Superior temporal gyrus (tissue), 1 donor: ENCODE data around the gene NUP85.
"Not testable (repeated sequence)": the region's sequence is repeated elsewhere in the genome, so short reads cannot be mapped to it uniquely, and the experiment has no call there.

Source experiments
- DNase-seq: peaks from one replicate; pipeline ENCODE4 v3.0.0-alpha.2; 2016; ENCODE audit errors: extremely low spot score

NUP85 gene

DNA sequence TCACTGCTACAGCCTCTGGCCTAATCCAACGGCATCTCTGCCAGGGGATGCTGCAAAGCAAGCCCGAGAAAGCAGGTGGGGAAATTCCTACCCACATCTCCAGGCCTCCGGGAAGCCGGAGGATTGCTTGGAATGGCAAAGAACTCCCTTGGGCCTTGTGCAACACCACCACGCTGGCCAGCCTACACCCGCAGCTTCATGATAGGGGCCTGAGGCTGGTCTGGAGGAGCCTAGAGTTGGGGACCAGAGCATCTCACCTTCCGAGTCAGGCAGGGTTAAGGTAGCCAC is 35.6 kb downstream of the NUP85 start:
- no peak for DNase-seq

- no peak for DNase-seq
Observed at GRCh38 chr17:75241502-75241901, 36.0 kb downstream of the NUP85 start.

DNA sequence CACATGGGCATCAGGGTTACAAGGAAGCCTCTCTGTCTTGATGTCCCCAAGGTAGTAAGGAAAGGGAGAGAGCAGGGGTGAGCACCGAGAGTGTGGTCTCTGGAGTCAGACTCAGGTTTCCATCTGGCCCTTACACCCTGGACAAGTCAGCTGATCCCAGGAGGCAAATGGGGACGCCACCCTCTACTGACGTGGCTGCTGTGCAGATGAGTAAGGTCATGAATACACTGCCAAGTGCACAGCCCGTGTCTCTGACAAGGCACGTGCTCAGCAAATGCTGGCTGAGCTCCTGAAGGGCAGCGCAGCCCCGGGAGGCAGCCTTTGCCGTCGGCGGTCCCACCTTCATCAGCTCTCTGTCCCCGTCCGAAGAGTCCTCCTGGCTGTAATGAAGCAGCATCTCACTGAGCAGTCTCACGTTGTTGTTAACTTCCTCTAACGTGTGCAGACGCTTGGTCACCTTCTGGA is 36.5 kb downstream of the NUP85 start:
- DNase-seq: no peak

DNA sequence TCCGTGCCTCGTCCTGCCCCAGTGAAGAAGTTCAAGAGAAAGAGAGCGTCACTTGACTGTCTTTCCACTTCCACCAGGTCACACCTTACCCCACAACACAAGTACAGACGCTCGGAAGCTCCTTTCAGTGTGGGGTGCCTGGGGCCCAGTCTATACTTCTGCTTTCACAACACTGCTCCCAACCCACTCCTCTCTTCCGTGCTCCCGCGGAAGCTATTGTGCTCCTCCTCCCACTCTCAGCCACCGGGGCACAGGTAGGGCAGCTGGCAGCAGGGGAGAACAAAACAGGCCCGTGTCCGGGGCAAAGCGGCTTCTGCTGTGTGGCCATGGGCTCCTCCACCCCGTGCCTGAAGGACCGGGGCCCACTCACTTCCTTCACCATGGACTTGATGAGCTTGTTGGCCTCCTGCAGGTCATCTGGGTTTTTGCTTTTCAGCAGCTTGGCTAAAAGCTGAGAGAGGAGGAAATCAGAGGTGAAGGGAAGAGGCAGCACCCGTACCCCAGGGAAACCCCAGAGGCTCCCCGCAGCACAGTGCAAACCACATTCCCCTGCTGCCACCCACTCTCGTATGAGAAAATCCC is 37.1 kb downstream of the NUP85 start:
- DNase-seq: no peak

GRCh38 chr17:75244133-75244866 is 38.8 kb downstream of the NUP85 start:
- DNase-seq: no peak

DNA sequence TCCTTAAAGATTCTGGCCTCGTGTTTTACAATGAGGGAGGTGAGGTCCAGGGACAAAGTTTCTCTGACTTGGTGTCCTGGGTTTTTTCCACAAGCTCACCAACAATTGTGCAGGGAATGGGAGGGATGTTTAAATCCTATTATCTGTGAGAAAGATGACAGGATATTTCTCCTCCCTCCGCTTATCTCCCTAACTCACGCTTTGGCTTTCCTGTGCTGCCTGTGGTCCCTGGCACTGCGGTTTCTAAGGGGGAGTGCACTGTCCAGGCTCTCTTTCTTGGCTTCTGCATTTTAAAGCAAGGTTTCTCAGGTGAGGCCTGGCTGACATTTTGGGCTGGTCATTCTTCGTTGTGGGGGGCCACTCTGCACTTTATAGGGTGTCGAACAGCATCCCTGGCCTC is 39.5 kb downstream of the NUP85 start:
- DNase-seq: no peak

GRCh38 chr17:75246404-75246803 is 40.9 kb downstream of the NUP85 start:
- DNase-seq: no peak

GRCh38 chr17:75249564-75249963 is 44.1 kb downstream of the NUP85 start:
- DNase-seq: no peak

- peak; percentile 37 for DNase-seq
Observed at GRCh38 chr17:75250009-75250471, 44.6 kb downstream of the NUP85 start.

GRCh38 chr17:75252039-75252816 is 46.7 kb downstream of the NUP85 start:
- no peak for DNase-seq

GRCh38 chr17:75255954-75256698 is 50.6 kb downstream of the NUP85 start:
- DNase-seq: not testable (repeated sequence)

- not testable (repeated sequence) for DNase-seq
Observed at GRCh38 chr17:75257228-75257627, 51.7 kb downstream of the NUP85 start.

DNA sequence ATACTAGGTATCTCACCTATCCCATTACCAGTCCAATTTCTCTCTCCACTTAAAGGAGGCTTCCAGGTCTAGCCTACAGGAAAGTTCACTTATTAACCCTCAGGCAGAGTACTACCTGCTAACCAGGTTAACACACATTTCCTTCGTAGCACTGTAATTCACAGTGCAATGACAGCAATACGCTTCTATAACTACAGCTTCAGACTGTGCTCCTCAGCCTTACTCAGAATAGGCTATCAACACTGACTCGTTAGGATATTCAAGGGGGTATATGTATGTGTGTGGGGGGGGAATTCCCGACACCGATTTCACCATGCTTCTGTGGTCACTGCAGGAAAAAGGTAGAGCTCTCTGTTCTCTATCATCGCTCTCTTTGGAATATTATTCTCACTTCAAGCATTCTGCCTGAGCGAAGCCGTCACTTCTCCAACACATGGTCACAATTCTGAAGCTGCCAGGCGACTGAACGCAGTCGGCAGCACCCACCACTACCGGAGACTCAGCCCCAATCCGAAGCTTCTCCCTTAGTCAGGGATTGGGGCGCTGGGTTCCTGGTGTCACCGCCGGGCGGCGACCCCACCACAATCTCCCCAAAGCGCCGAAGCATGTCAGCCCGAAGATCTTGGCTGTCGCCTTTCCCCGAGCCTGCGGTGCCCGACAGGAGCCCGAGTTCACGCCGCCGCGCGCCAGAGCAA is 55.3 kb downstream of the NUP85 start:
- DNase-seq: no peak

DNA sequence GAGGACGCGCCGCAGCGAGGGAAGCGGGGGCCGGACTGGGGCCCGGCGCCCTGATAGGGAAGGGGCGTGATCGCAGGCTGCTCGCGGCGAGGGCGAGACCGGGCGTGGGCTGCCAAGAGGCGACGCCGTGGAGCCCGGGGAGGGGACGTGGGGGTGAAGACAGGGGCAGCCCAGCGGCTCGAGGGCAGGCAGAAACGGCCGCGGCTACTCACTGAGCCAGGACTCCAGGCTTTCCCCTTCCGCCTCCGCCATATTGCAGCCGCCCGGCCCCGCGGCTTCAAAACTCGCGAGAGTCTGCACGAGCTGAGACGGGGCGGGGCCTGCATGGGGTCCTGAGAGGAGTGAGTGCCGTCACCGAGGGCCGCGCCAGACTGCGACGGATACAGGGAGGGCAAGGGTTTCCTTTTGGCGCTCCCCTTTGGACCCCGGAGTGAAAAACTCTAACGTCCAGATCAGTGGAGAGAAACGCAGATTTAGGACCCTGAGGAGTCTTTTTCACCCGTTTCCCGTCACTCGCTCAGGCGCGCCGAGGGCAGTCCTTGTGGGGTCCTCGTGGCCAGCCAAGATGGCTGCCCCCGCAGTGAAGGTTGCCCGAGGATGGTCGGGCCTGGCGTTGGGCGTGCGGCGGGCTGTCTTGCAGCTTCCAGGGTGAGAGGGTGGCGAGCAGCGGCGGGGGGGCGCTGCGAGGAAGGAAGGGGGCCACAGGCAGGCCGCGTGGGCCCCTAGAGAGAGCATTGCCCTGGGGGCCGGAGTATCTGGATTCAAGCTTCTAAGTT is 56.0 kb downstream of the NUP85 start, which contains the start of the genes GGA3 and MRPS7:
Gene GGA3, minus strand, starts transcription at position 271 of the 776 bp plus-strand sequence. Its CDS starts 19 bp downstream, at position 252.
Gene MRPS7, plus strand, starts transcription at position 544 of the 776 bp plus-strand sequence. Its CDS starts 22 bp downstream, at position 566.
- DNase-seq: peak; percentile 95

GRCh38 chr17:75262112-75262606 is 56.7 kb downstream of the NUP85 start:
- no peak for DNase-seq

DNA sequence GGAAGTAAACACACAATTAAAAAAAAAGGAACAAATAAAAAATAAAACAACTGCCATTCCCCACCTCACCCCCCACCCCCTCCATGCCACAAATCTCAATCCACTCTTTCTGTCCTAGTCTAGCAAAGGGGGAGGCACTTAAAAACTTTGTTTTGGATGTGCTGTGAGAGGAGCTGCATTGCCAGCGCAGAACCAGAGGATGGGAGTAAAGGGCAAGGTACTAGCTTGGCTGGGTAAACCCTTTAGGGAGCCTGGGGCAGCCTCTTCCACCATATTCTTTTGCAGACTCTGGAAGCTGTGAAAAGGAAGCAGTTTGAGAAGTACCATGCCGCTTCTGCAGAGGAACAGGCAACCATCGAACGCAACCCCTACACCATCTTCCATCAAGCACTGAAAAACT is 57.6 kb downstream of the NUP85 start:
- no peak for DNase-seq

DNA sequence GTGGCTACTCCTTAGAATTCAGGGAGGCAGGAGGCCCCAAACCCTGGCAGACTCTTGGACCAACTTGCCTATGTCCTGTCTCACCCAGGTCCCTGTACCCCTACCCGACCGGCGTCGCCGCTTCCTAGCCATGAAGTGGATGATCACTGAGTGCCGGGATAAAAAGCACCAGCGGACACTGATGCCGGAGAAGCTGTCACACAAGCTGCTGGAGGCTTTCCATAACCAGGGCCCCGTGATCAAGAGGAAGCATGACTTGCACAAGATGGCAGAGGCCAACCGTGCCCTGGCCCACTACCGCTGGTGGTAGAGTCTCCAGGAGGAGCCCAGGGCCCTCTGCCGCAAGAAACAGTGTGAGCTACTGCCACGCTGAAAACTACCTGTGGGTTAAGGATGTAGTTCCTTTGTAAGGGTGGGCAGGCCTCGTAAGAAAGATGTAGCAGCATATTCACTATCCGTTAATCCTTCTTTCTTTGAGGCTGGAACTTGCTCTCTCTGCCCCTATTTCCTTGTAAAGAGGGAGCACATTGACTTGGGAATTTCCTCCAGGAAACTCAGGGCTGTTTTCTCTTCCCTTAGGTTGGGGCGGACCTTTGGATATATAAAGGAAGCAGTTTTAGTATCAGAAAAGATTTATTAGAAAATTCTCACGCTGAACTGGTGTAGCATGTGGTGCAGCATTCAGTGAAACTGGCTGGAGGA is 60.3 kb downstream of the NUP85 start:
- no peak for DNase-seq

DNA sequence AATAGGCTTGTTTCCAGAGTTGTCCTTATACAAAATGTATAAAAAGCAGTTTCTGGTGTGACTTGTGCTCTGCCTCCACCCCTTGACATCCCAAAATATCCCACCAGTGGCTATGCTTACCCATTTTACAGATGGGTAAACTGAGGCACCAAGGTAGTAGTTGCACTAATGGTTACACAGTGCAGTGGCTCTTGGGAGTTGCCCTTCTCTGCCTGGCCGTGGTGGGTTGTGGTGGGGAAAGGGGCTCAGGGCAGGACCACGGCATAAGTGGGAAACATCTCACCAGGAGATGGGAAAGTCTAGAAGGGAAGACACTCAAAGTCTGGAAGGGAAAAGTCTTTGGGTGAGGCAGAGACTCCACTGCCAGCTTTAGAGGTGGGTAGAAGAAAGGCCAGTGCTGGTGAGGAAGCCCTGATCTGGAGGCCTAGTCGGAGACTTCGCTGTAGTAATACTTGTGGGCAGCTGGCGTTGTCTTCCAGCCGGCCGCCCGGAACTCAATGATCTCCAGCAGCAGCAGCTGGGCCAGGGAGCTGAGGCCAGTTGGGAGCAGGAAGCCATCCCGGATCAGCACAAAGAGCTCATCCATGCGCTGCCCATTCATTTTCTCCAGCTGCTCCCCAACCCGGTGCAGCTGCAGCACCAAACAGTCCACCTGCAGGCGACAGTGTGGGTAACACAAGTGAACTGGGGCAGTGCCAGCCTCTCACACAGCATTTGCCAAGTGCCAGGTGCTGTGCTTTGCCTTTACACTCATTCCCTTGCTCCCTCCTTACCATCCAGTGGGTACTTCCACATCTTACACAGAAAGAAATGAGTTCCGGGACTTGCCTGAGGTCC is 61.1 kb downstream of the NUP85 start:
- DNase-seq: no peak

DNA sequence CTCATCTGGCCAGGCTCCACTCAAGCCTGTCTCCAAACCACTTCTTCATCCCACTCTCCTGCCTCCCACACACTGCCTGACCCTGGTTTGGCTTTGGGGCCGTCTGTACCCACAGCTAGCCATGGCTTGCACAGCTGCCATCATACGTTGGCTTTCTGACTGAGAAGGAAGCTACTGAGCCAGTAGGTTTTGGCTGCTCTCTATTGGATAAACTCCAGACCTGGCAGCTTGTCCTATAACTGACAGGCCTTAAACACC is 61.6 kb downstream of the NUP85 start:
- DNase-seq: no peak
